ENCODE measurements around the gene OGFR. TPM values are rescaled to one million over a fixed set of nuclear protein-coding genes. Genes with fewer than 3 reads are reported as not detected.

OGFR gene
- total RNA-seq, 1 experiment from 2014 or later: 80.1 TPM

GRCh38 chr20:62804021-62804626, 511 bp upstream of the OGFR start:
- Mint-ChIP-seq H3K4me1 (ENCODE audit: low read depth, unreplicated experiment) (peaks cover 31% of the 10 kb centered on the region), H3K4me3 (ENCODE audit: low read depth, unreplicated experiment) (peak overlapping the region; percentile 92), H3K36me3 (ENCODE audit: insufficient read depth, unreplicated experiment) (peaks cover 79% of the 10 kb centered on the region), H3K9me3 (ENCODE audit: low read depth, unreplicated experiment) (no peaks in the 10 kb centered on the region), H3K27me3 (ENCODE audit: unreplicated experiment) (no peaks in the 10 kb centered on the region), H3K27ac (ENCODE audit: unreplicated experiment) (peak overlapping the region; percentile 94)
- CTCF ChIA-PET: interaction anchor here (1.4 to 1.6 kb wide), 2 partner anchors 10 to 19 kb away, joined by 5 to 10 read pairs; no protein-coding TSS in a partner anchor
- no peak for DNase-seq
- TF ChIP-seq CTCF (IDR thresholded peaks at IDR 0.05; ENCODE audit: unreplicated experiment): no peak
- no TSS peak for BruUV-seq (replicated peaks)
- intact Hi-C loops (cut with micrococcal nuclease; ENCODE audit: unreplicated experiment): no loop called here

GRCh38 chr20:62805155-62805710, 598 bp downstream of the OGFR start:
- peaks cover 31% of the 10 kb centered on the region for H3K4me1 Mint-ChIP-seq (ENCODE audit: low read depth, unreplicated experiment)
- no TSS peak for BruUV-seq (replicated peaks)
- H3K9me3 Mint-ChIP-seq (ENCODE audit: low read depth, unreplicated experiment): no peaks in the 10 kb centered on the region
- DNase-seq: peak; percentile 61
- peak overlapping the region; percentile 92 for H3K4me3 Mint-ChIP-seq (ENCODE audit: low read depth, unreplicated experiment)
- H3K27me3 Mint-ChIP-seq (ENCODE audit: unreplicated experiment): no peaks in the 10 kb centered on the region
- H3K27ac Mint-ChIP-seq (ENCODE audit: unreplicated experiment): peak overlapping the region; percentile 94
- TF ChIP-seq CTCF (IDR thresholded peaks at IDR 0.05; ENCODE audit: unreplicated experiment): peak; percentile 14
- CTCF ChIA-PET: interaction anchor here (1.4 to 1.6 kb wide), 2 partner anchors 11 to 17 kb away, joined by 5 to 10 read pairs; no protein-coding TSS in a partner anchor
- H3K36me3 Mint-ChIP-seq (ENCODE audit: insufficient read depth, unreplicated experiment): peaks cover 78% of the 10 kb centered on the region
- intact Hi-C loops (cut with micrococcal nuclease; ENCODE audit: unreplicated experiment): no loop called here

- intact Hi-C loops (cut with micrococcal nuclease; ENCODE audit: unreplicated experiment): no loop called here
- CTCF ChIA-PET: interaction anchor here (1.0 to 1.6 kb wide), 3 partner anchors 9 to 17 kb away, joined by 5 to 10 read pairs (median 5); no protein-coding TSS in a partner anchor
- no peak for DNase-seq
- no TSS peak for BruUV-seq (replicated peaks)
- Mint-ChIP-seq H3K9me3 (ENCODE audit: low read depth, unreplicated experiment) (no peaks in the 10 kb centered on the region), H3K27ac (ENCODE audit: unreplicated experiment) (peak overlapping the region; percentile 60), H3K4me1 (ENCODE audit: low read depth, unreplicated experiment) (peaks cover 31% of the 10 kb centered on the region), H3K4me3 (ENCODE audit: low read depth, unreplicated experiment) (peak overlapping the region; percentile 92), H3K27me3 (ENCODE audit: unreplicated experiment) (no peaks in the 10 kb centered on the region), H3K36me3 (ENCODE audit: insufficient read depth, unreplicated experiment) (peaks cover 75% of the 10 kb centered on the region)
- TF ChIP-seq CTCF (IDR thresholded peaks at IDR 0.05; ENCODE audit: unreplicated experiment): no peak
Measured at GRCh38 chr20:62805711-62806382, 1.2 kb downstream of the OGFR start.

GRCh38 chr20:62806383-62807050, 1.9 kb downstream of the OGFR start:
- H3K27me3 Mint-ChIP-seq (ENCODE audit: unreplicated experiment): no peaks in the 10 kb centered on the region
- CTCF ChIA-PET: interaction anchor here (1.0 kb wide), 1 partner anchor 9 kb away, joined by 5 read pairs; no protein-coding TSS in a partner anchor
- TF ChIP-seq CTCF (IDR thresholded peaks at IDR 0.05; ENCODE audit: unreplicated experiment): no peak
- TSS peak; percentile 36 for BruUV-seq (replicated peaks)
- peak overlapping the region; percentile 60 for H3K27ac Mint-ChIP-seq (ENCODE audit: unreplicated experiment)
- H3K4me3 Mint-ChIP-seq (ENCODE audit: low read depth, unreplicated experiment): peak overlapping the region; percentile 92
- peaks cover 71% of the 10 kb centered on the region for H3K36me3 Mint-ChIP-seq (ENCODE audit: insufficient read depth, unreplicated experiment)
- peaks cover 31% of the 10 kb centered on the region for H3K4me1 Mint-ChIP-seq (ENCODE audit: low read depth, unreplicated experiment)
- no peak for DNase-seq
- no peaks in the 10 kb centered on the region for H3K9me3 Mint-ChIP-seq (ENCODE audit: low read depth, unreplicated experiment)
- intact Hi-C loops (cut with micrococcal nuclease; ENCODE audit: unreplicated experiment): no loop called here

Measured in Calu3 (cell line).